Measurements from ENCODE around the gene HSPB8. TPM values are rescaled to one million over a fixed set of nuclear protein-coding genes. Genes with fewer than 3 reads are reported as not detected.
A peak's percentile ranks its signal among the peaks of the same experiment; 100 is the strongest.

HSPB8 gene
- total RNA-seq, 1 experiment from 2014 or later, result 49.4 TPM

- no peak for DNase-seq (ENCODE audit: low spot score)
Observed at GRCh38 chr12:119171291-119171690, 7.4 kb upstream of the HSPB8 start.

- DNase-seq (ENCODE audit: low spot score), result no peak
Observed at GRCh38 chr12:119171691-119172425, 6.9 kb upstream of the HSPB8 start.

GRCh38 chr12:119175081-119175480 lies 3.6 kb upstream of the HSPB8 start:
- no peak for DNase-seq (ENCODE audit: low spot score)

GRCh38 chr12:119176267-119177055 lies 2.3 kb upstream of the HSPB8 start:
- DNase-seq (ENCODE audit: low spot score), result peak; percentile 95

GRCh38 chr12:119177056-119177325 lies 1.7 kb upstream of the HSPB8 start:
- DNase-seq (ENCODE audit: low spot score), result no peak

- no peak for DNase-seq (ENCODE audit: low spot score)
Observed at GRCh38 chr12:119177724-119178380, 879 bp upstream of the HSPB8 start.

- peak; percentile 64 for DNase-seq (ENCODE audit: low spot score)
Observed at GRCh38 chr12:119179335-119180021, 747 bp downstream of the HSPB8 start.

GRCh38 chr12:119180380-119181040 lies 1.8 kb downstream of the HSPB8 start:
- DNase-seq (ENCODE audit: low spot score), result peak; percentile 52

- no peak for DNase-seq (ENCODE audit: low spot score)
Observed at GRCh38 chr12:119181202-119181601, 2.5 kb downstream of the HSPB8 start.

- DNase-seq (ENCODE audit: low spot score), result no peak
Observed at GRCh38 chr12:119181944-119182343, 3.2 kb downstream of the HSPB8 start.

- DNase-seq (ENCODE audit: low spot score), result no peak
Observed at GRCh38 chr12:119182701-119183493, 4.2 kb downstream of the HSPB8 start.

GRCh38 chr12:119183942-119184695 lies 5.4 kb downstream of the HSPB8 start:
- DNase-seq (ENCODE audit: low spot score), result no peak

- DNase-seq (ENCODE audit: low spot score), result no peak
Observed at GRCh38 chr12:119195256-119195655, 16.5 kb downstream of the HSPB8 start.

- DNase-seq (ENCODE audit: low spot score), result no peak
Observed at GRCh38 chr12:119198440-119198839, 19.7 kb downstream of the HSPB8 start.

- DNase-seq (ENCODE audit: low spot score), result no peak
Observed at GRCh38 chr12:119200601-119201000, 21.9 kb downstream of the HSPB8 start.

- no peak for DNase-seq (ENCODE audit: low spot score)
Observed at GRCh38 chr12:119201789-119202543, 23.2 kb downstream of the HSPB8 start.

- DNase-seq (ENCODE audit: low spot score), result no peak
Observed at GRCh38 chr12:119202544-119202943, 23.8 kb downstream of the HSPB8 start.

- no peak for DNase-seq (ENCODE audit: low spot score)
Observed at GRCh38 chr12:119204131-119204530, 25.4 kb downstream of the HSPB8 start.

- DNase-seq (ENCODE audit: low spot score), result no peak
Observed at GRCh38 chr12:119204671-119205285, 26.0 kb downstream of the HSPB8 start.

All from H4 (cell line).